ENCODE data around the gene GP1BA. TPM values are rescaled to one million over a fixed set of nuclear protein-coding genes. Genes with fewer than 3 reads are reported as not detected.
"Not testable (repeated sequence)": the region's sequence is repeated elsewhere in the genome, so short reads cannot be mapped to it uniquely, and the experiment has no call there.

The GP1BA gene
- total RNA-seq, 1 experiment from 2014 or later, result not detected

- DNase-seq (ENCODE audit: low read depth), result no peak
Measured at GRCh38 chr17:4901648-4902344, 30.3 kb upstream of the GP1BA start.

- no peak for DNase-seq (ENCODE audit: low read depth)
Measured at GRCh38 chr17:4902540-4902939, 29.5 kb upstream of the GP1BA start.

GRCh38 chr17:4903051-4903818 is 28.8 kb upstream of the GP1BA start, which contains the start of gene CHRNE:
TSS of gene CHRNE (minus strand) at chr17:4903098. CDS start at chr17:4903063, 35 bp downstream.
- peak; percentile 58 for DNase-seq (ENCODE audit: low read depth)

- DNase-seq (ENCODE audit: low read depth), result not testable (repeated sequence)
Measured at GRCh38 chr17:4906642-4907041, 25.4 kb upstream of the GP1BA start.

- peak; percentile 86 for DNase-seq (ENCODE audit: low read depth)
Measured at GRCh38 chr17:4908301-4908700, 23.8 kb upstream of the GP1BA start.

- DNase-seq (ENCODE audit: low read depth), result peak; percentile 91
Measured at GRCh38 chr17:4908711-4909496, 23.2 kb upstream of the GP1BA start.

- peak; percentile 8 for DNase-seq (ENCODE audit: low read depth)
Measured at GRCh38 chr17:4913994-4914393, 18.1 kb upstream of the GP1BA start.

- DNase-seq (ENCODE audit: low read depth), result not testable (repeated sequence)
Measured at GRCh38 chr17:4914551-4914950, 17.5 kb upstream of the GP1BA start.

- no peak for DNase-seq (ENCODE audit: low read depth)
Measured at GRCh38 chr17:4919511-4920047, 12.5 kb upstream of the GP1BA start.

GRCh38 chr17:4920351-4921048 is 11.6 kb upstream of the GP1BA start:
- DNase-seq (ENCODE audit: low read depth), result no peak

- no peak for DNase-seq (ENCODE audit: low read depth)
Measured at GRCh38 chr17:4921320-4921719, 10.8 kb upstream of the GP1BA start.

- not testable (repeated sequence) for DNase-seq (ENCODE audit: low read depth)
Measured at GRCh38 chr17:4926577-4927335, 5.3 kb upstream of the GP1BA start.

- DNase-seq (ENCODE audit: low read depth), result no peak
Measured at GRCh38 chr17:4928881-4929280, 3.2 kb upstream of the GP1BA start.

- DNase-seq (ENCODE audit: low read depth), result no peak
Measured at GRCh38 chr17:4932756-4933155, 679 bp downstream of the GP1BA start.

GRCh38 chr17:4933646-4934045 is 1.6 kb downstream of the GP1BA start:
- no peak for DNase-seq (ENCODE audit: low read depth)

- peak; percentile 78 for DNase-seq (ENCODE audit: low read depth)
Measured at GRCh38 chr17:4934173-4934979, 2.3 kb downstream of the GP1BA start.

- DNase-seq (ENCODE audit: low read depth), result no peak
Measured at GRCh38 chr17:4935650-4936049, 3.6 kb downstream of the GP1BA start.

GRCh38 chr17:4936436-4936835 is 4.4 kb downstream of the GP1BA start:
- no peak for DNase-seq (ENCODE audit: low read depth)

- DNase-seq (ENCODE audit: low read depth), result no peak
Measured at GRCh38 chr17:4937553-4937952, 5.5 kb downstream of the GP1BA start.

- no peak for DNase-seq (ENCODE audit: low read depth)
Measured at GRCh38 chr17:4938069-4938491, 6.0 kb downstream of the GP1BA start.

Data from RPMI7951 (cell line).